ENCODE results near the gene FGF12. TPM values are rescaled to one million over a fixed set of nuclear protein-coding genes. Genes with fewer than 3 reads are reported as not detected.

Gene FGF12
- total RNA-seq, 1 donor from 2014 or later, result 6.1 TPM

DNA sequence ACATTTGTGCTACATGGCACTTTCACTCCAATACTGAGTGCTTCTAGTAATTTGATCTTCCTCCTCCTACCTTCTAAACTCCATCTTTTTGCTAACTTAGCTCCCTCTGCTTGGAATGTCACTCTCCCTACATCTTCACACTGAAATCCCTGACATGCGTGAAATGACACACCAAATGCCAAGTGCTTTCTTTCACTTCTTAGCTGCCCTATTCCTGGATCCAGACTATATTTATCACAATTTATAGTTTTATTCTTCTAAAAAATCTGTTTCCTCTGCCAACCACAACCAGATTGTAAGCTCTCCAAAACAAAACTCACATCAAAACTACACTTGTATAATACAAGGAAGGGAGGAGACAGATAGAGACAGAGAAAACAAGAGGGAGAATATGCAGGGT, 387.3 kb downstream of the FGF12 start:
- H3K9me3 Mint-ChIP-seq (ENCODE audit: low read depth), result no peaks in the 10 kb centered on the region
- peaks cover 2% of the 10 kb centered on the region for H3K4me1 Mint-ChIP-seq (ENCODE audit: low read depth)
- no peak for DNase-seq (ENCODE audit: low spot score, unreplicated experiment)
- no peaks in the 10 kb centered on the region for H3K27me3 Mint-ChIP-seq
- TF ChIP-seq, protein P1, sequence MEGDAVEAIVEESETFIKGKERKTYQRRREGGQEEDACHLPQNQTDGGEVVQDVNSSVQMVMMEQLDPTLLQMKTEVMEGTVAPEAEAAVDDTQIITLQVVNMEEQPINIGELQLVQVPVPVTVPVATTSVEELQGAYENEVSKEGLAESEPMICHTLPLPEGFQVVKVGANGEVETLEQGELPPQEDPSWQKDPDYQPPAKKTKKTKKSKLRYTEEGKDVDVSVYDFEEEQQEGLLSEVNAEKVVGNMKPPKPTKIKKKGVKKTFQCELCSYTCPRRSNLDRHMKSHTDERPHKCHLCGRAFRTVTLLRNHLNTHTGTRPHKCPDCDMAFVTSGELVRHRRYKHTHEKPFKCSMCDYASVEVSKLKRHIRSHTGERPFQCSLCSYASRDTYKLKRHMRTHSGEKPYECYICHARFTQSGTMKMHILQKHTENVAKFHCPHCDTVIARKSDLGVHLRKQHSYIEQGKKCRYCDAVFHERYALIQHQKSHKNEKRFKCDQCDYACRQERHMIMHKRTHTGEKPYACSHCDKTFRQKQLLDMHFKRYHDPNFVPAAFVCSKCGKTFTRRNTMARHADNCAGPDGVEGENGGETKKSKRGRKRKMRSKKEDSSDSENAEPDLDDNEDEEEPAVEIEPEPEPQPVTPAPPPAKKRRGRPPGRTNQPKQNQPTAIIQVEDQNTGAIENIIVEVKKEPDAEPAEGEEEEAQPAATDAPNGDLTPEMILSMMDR (IDR thresholded peaks at IDR 0.05; ENCODE audit: unreplicated experiment), result no peak
- H3K36me3 Mint-ChIP-seq (ENCODE audit: insufficient read depth), result no peaks in the 10 kb centered on the region
- H3K4me3 Mint-ChIP-seq (ENCODE audit: low read depth), result no peak overlapping the region
- H3K27ac Mint-ChIP-seq, result no peak overlapping the region

- TF ChIP-seq, protein P1 (IDR thresholded peaks at IDR 0.05; ENCODE audit: unreplicated experiment), result no peak
- no peaks in the 10 kb centered on the region for H3K27me3 Mint-ChIP-seq
- no peak overlapping the region for H3K27ac Mint-ChIP-seq
- no peak overlapping the region for H3K4me3 Mint-ChIP-seq (ENCODE audit: low read depth)
- peaks cover 2% of the 10 kb centered on the region for H3K4me1 Mint-ChIP-seq (ENCODE audit: low read depth)
- DNase-seq (ENCODE audit: low spot score, unreplicated experiment), result no peak
- H3K36me3 Mint-ChIP-seq (ENCODE audit: insufficient read depth), result no peaks in the 10 kb centered on the region
- no peaks in the 10 kb centered on the region for H3K9me3 Mint-ChIP-seq (ENCODE audit: low read depth)
These were observed 388.1 kb downstream of the FGF12 start for GRCh38 chr3:192339214-192339613.

- peaks cover 3% of the 10 kb centered on the region for H3K4me1 Mint-ChIP-seq (ENCODE audit: low read depth)
- H3K27me3 Mint-ChIP-seq, result no peaks in the 10 kb centered on the region
- no peaks in the 10 kb centered on the region for H3K9me3 Mint-ChIP-seq (ENCODE audit: low read depth)
These were observed 391.1 kb downstream of the FGF12 start for GRCh38 chr3:192336286-192336685.

GRCh38 chr3:192332386-192333291, 394.7 kb downstream of the FGF12 start:
- Mint-ChIP-seq H3K9me3 (ENCODE audit: low read depth) (no peaks in the 10 kb centered on the region), H3K27ac (no peak overlapping the region), H3K4me3 (ENCODE audit: low read depth) (no peak overlapping the region), H3K4me1 (ENCODE audit: low read depth) (peaks cover 1% of the 10 kb centered on the region), H3K36me3 (ENCODE audit: insufficient read depth) (no peaks in the 10 kb centered on the region), H3K27me3 (no peaks in the 10 kb centered on the region)
- TF ChIP-seq, protein P1 (IDR thresholded peaks at IDR 0.05; ENCODE audit: unreplicated experiment), result no peak
- no peak for DNase-seq (ENCODE audit: low spot score, unreplicated experiment)

More at GRCh38 chr3:192336286-192336685, 391.1 kb downstream of the FGF12 start:
- Mint-ChIP-seq H3K36me3 (ENCODE audit: insufficient read depth) (no peaks in the 10 kb centered on the region), H3K4me3 (ENCODE audit: low read depth) (no peak overlapping the region), H3K27ac (no peak overlapping the region)
- TF ChIP-seq, protein P1 (IDR thresholded peaks at IDR 0.05; ENCODE audit: unreplicated experiment), result no peak
- DNase-seq (ENCODE audit: low spot score, unreplicated experiment), result no peak

DNA sequence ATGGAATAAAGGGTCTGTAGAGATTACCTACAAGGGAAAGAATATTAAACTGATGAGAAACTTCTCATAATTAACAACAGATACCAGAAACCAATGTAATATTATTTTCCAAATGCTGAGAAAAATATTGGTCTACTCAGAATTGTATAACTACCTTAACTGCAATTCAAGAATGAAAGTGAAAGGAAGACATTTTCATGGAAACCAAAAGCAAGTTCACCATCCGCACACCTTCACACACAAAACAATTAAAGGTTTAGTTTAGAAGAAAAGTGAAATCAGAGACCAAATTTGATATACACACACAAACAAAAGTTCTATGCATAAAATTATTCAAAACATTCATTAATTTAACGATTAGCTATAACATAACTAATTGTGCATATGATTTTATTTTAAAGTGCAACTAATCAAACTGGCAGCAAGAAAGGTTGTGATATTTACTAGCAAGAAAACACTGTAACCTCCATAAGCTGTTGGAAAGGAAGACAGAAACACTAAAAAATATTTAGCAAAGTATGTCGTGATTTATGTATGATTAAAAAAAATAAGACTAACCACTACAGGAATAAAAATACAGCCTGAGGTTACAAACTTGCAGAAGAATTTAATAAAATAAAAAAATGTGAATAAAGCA, 395.5 kb downstream of the FGF12 start:
- no peaks in the 10 kb centered on the region for H3K27me3 Mint-ChIP-seq
- TF ChIP-seq, protein P1 (IDR thresholded peaks at IDR 0.05; ENCODE audit: unreplicated experiment), result no peak
- DNase-seq (ENCODE audit: low spot score, unreplicated experiment), result no peak
- H3K4me3 Mint-ChIP-seq (ENCODE audit: low read depth), result no peak overlapping the region
- H3K27ac Mint-ChIP-seq, result no peak overlapping the region
- H3K4me1 Mint-ChIP-seq (ENCODE audit: low read depth), result peaks cover 1% of the 10 kb centered on the region
- no peaks in the 10 kb centered on the region for H3K9me3 Mint-ChIP-seq (ENCODE audit: low read depth)
- H3K36me3 Mint-ChIP-seq (ENCODE audit: insufficient read depth), result no peaks in the 10 kb centered on the region

Measured in progenitor cell of endocrine pancreas (in vitro differentiated cells).